ENCODE data around the gene E4F1. TPM values are rescaled to one million over a fixed set of nuclear protein-coding genes. Genes with fewer than 3 reads are reported as not detected.
"Not testable (repeated sequence)": the region's sequence is repeated elsewhere in the genome, so short reads cannot be mapped to it uniquely, and the experiment has no call there.

E4F1 gene
- total and polyA plus RNA-seq, 10 of the 15 experiments (the other 5 are each of a cell fraction or from before 2014, with no cell fraction given): 0.23 to 36.5 (median 14.5) TPM

GRCh38 chr16:2200313-2200712, 23.1 kb upstream of the E4F1 start (continued):
- no peak for TF ChIP-seq ASH2L (IDR thresholded peaks at IDR 0.05; ENCODE audit: borderline replicate concordance, low read depth)
- no peak for TF ChIP-seq SMARCA5 (IDR thresholded peaks at IDR 0.05)
- no peak for TF ChIP-seq ATF7 (IDR thresholded peaks at IDR 0.05; ENCODE audit: low read depth)
- TF ChIP-seq ESRRA (IDR thresholded peaks at IDR 0.05; ENCODE audit: low read length): no peak
- TF ChIP-seq MYB (IDR thresholded peaks at IDR 0.05; ENCODE audit: borderline replicate concordance, low read depth, low read length): no peak
- no peak for TF ChIP-seq RAD21 (IDR thresholded peaks at IDR 0.05; ENCODE audit: insufficient read depth, low read depth, low read length)
- no peak for TF ChIP-seq CHD1 (IDR thresholded peaks at IDR 0.05; ENCODE audit: low read depth, low read length)
- no peak for TF ChIP-seq SUPT20H (IDR thresholded peaks at IDR 0.05; ENCODE audit: borderline replicate concordance, control insufficient read depth, low read depth, low read length)
- no peak for TF ChIP-seq NFIC (IDR thresholded peaks at IDR 0.05; ENCODE audit: low read depth, low read length)
- TF ChIP-seq ZBED1 (IDR thresholded peaks at IDR 0.05; ENCODE audit: borderline replicate concordance): no peak

GRCh38 chr16:2203119-2203688, 20.2 kb upstream of the E4F1 start:
- SMC1A ChIA-PET (ENCODE audit: uncharacterized antibody, unreplicated experiment); H3K9ac ChIP-seq (ENCODE audit: control insufficient read depth, insufficient read depth, low read length); DNase-seq (ENCODE audit: low read depth, low spot score); BruUV-seq (replicated peaks); H3K9me3 ChIP-seq (replicated peaks; ENCODE audit: control insufficient read depth, insufficient read depth, low read length); H3K27me3 ChIP-seq (replicated peaks in 1 of 2; ENCODE audit: control insufficient read depth in 2 of 2, insufficient read depth in 2 of 2, low read length in 1 of 2); FAIRE-seq; CTCF ChIA-PET; H3K4me2 ChIP-seq (ENCODE audit: control insufficient read depth, insufficient read depth); H3K4me3 ChIP-seq; ATAC-seq; in situ Hi-C loops (cut with MboI); intact Hi-C loops (cut with micrococcal nuclease; ENCODE audit: unreplicated experiment); H3K4me1 ChIP-seq (ENCODE audit: control insufficient read depth, insufficient read depth, low read length); H2AFZ ChIP-seq (ENCODE audit: control insufficient read depth, low read depth, low read length); H4K20me1 ChIP-seq (ENCODE audit: control insufficient read depth, insufficient read depth); H3K36me3 ChIP-seq (ENCODE audit: control insufficient read depth in 2 of 2, insufficient read depth in 2 of 2, low read length in 1 of 2); H3K27ac ChIP-seq (ENCODE audit: control insufficient read depth, insufficient read depth): not testable (repeated sequence)
- peaks cover 20% of the 10 kb centered on the region for H3K79me2 ChIP-seq (ENCODE audit: control insufficient read depth, insufficient read depth, low read length)
- ChIA-PET RAD21 (ENCODE audit: unreplicated experiment) (interaction anchor here (0.6 kb wide), 1 partner anchor 255 kb away, joined by 4 read pairs; no protein-coding TSS in a partner anchor), POLR2A (interaction anchor here (0.6 to 0.7 kb wide), 2 partner anchors 43 to 144 kb away, joined by 3 to 5 read pairs; no protein-coding TSS in a partner anchor)
- WGBS (ENCODE audit: insufficient coverage, insufficient replicate concordance, low lambda C conversion rate, missing lambda C conversion rate): 73% methylated on average over 7 of the region's 8 CpGs
